ENCODE results near the gene ERFL. TPM values are rescaled to one million over a fixed set of nuclear protein-coding genes. Genes with fewer than 3 reads are reported as not detected.

ERFL gene
- total and polyA plus RNA-seq, 2 experiments from 2014 or later: 0.69 TPM; not detected in 1

DNA sequence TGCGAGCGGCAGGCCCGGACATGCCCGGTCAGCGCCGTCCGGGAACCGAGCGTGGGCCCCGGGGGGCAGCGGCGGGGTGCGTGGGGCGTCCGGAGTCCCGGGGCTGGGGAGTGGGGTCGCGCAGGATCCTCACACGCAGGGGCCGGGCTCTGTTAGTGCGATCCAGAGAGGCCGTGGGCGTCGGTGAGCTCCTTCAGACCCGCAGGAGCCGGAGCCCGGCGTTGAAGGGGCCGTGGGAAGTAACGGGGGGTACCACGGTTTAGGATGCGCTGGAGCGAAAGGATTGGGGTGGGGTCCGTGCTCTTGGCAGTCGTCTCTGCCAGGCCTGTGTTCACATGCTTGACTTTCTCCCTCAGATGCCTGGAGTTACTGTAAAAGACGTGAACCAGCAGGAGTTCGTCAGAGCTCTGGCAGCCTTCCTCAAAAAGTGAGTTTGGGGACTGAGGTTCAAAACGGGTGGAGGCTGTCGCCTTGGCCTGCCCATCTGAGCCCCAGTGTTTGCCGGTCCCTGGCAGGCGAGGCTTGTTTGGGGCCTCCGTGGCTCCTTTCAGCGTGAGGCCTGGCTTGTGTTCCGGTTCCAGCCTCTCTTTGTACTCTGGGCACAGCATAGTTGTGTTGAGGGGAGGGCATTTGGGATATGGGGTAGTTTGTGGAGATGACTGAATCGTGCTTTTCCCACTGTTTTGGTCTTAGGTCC is 67.7 kb downstream of the ERFL start (continued):
- TF ChIP-seq, protein P1, sequence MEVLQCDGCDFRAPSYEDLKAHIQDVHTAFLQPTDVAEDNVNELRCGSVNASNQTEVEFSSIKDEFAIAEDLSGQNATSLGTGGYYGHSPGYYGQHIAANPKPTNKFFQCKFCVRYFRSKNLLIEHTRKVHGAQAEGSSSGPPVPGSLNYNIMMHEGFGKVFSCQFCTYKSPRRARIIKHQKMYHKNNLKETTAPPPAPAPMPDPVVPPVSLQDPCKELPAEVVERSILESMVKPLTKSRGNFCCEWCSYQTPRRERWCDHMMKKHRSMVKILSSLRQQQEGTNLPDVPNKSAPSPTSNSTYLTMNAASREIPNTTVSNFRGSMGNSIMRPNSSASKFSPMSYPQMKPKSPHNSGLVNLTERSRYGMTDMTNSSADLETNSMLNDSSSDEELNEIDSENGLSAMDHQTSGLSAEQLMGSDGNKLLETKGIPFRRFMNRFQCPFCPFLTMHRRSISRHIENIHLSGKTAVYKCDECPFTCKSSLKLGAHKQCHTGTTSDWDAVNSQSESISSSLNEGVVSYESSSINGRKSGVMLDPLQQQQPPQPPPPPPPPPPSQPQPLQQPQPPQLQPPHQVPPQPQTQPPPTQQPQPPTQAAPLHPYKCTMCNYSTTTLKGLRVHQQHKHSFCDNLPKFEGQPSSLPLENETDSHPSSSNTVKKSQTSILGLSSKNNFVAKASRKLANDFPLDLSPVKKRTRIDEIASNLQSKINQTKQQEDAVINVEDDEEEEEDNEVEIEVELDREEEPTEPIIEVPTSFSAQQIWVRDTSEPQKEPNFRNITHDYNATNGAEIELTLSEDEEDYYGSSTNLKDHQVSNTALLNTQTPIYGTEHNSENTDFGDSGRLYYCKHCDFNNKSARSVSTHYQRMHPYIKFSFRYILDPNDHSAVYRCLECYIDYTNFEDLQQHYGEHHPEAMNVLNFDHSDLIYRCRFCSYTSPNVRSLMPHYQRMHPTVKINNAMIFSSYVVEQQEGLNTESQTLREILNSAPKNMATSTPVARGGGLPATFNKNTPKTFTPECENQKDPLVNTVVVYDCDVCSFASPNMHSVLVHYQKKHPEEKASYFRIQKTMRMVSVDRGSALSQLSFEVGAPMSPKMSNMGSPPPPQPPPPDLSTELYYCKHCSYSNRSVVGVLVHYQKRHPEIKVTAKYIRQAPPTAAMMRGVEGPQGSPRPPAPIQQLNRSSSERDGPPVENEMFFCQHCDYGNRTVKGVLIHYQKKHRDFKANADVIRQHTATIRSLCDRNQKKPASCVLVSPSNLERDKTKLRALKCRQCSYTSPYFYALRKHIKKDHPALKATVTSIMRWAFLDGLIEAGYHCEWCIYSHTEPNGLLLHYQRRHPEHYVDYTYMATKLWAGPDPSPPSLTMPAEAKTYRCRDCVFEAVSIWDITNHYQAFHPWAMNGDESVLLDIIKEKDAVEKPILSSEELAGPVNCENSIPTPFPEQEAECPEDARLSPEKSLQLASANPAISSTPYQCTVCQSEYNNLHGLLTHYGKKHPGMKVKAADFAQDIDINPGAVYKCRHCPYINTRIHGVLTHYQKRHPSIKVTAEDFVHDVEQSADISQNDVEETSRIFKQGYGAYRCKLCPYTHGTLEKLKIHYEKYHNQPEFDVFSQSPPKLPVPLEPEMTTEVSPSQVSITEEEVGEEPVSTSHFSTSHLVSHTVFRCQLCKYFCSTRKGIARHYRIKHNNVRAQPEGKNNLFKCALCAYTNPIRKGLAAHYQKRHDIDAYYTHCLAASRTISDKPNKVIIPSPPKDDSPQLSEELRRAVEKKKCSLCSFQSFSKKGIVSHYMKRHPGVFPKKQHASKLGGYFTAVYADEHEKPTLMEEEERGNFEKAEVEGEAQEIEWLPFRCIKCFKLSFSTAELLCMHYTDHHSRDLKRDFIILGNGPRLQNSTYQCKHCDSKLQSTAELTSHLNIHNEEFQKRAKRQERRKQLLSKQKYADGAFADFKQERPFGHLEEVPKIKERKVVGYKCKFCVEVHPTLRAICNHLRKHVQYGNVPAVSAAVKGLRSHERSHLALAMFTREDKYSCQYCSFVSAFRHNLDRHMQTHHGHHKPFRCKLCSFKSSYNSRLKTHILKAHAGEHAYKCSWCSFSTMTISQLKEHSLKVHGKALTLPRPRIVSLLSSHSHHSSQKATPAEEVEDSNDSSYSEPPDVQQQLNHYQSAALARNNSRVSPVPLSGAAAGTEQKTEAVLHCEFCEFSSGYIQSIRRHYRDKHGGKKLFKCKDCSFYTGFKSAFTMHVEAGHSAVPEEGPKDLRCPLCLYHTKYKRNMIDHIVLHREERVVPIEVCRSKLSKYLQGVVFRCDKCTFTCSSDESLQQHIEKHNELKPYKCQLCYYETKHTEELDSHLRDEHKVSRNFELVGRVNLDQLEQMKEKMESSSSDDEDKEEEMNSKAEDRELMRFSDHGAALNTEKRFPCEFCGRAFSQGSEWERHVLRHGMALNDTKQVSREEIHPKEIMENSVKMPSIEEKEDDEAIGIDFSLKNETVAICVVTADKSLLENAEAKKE (CRISPR knock-in tag; IDR thresholded peaks at IDR 0.05): no peak
- no peak for TF ChIP-seq POLR2AphosphoS5 (IDR thresholded peaks at IDR 0.05; ENCODE audit: low read depth)
- TF ChIP-seq, protein P2, sequence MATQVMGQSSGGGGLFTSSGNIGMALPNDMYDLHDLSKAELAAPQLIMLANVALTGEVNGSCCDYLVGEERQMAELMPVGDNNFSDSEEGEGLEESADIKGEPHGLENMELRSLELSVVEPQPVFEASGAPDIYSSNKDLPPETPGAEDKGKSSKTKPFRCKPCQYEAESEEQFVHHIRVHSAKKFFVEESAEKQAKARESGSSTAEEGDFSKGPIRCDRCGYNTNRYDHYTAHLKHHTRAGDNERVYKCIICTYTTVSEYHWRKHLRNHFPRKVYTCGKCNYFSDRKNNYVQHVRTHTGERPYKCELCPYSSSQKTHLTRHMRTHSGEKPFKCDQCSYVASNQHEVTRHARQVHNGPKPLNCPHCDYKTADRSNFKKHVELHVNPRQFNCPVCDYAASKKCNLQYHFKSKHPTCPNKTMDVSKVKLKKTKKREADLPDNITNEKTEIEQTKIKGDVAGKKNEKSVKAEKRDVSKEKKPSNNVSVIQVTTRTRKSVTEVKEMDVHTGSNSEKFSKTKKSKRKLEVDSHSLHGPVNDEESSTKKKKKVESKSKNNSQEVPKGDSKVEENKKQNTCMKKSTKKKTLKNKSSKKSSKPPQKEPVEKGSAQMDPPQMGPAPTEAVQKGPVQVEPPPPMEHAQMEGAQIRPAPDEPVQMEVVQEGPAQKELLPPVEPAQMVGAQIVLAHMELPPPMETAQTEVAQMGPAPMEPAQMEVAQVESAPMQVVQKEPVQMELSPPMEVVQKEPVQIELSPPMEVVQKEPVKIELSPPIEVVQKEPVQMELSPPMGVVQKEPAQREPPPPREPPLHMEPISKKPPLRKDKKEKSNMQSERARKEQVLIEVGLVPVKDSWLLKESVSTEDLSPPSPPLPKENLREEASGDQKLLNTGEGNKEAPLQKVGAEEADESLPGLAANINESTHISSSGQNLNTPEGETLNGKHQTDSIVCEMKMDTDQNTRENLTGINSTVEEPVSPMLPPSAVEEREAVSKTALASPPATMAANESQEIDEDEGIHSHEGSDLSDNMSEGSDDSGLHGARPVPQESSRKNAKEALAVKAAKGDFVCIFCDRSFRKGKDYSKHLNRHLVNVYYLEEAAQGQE (IDR thresholded peaks at IDR 0.05; ENCODE audit: unreplicated experiment): no peak
- no peak for TF ChIP-seq STAT1 (IDR thresholded peaks at IDR 0.05; ENCODE audit: unreplicated experiment)
- no peak for TF ChIP-seq ZNF331 (CRISPR knock-in tag; IDR thresholded peaks at IDR 0.05; ENCODE audit: low read depth)
- no peak for TF ChIP-seq EZH2 (IDR thresholded peaks at IDR 0.05; ENCODE audit: low read depth, unreplicated experiment)
- no peak for TF ChIP-seq JUNB (IDR thresholded peaks at IDR 0.05; ENCODE audit: unreplicated experiment)
- TF ChIP-seq, protein P3, sequence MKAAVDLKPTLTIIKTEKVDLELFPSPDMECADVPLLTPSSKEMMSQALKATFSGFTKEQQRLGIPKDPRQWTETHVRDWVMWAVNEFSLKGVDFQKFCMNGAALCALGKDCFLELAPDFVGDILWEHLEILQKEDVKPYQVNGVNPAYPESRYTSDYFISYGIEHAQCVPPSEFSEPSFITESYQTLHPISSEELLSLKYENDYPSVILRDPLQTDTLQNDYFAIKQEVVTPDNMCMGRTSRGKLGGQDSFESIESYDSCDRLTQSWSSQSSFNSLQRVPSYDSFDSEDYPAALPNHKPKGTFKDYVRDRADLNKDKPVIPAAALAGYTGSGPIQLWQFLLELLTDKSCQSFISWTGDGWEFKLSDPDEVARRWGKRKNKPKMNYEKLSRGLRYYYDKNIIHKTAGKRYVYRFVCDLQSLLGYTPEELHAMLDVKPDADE (IDR thresholded peaks at IDR 0.05): no peak

Measured in GM23338 (cell line).